M059J (cell line): ENCODE results near the gene CELSR3. TPM values are rescaled to one million over a fixed set of nuclear protein-coding genes. Genes with fewer than 3 reads are reported as not detected.
A peak's percentile ranks its signal among the peaks of the same experiment; 100 is the strongest.

ENCODE experiments used
- DNase-seq: peaks from one replicate; pipeline ENCODE4 v3.0.0-alpha.2; 2012; ENCODE audit warnings: low read depth
- total RNA-seq: library from RNA; depleted of rRNA; stranded (reverse); fragments of >200 nt; shearing (Covaris generic); gene quantifications from 2 replicates; pipeline ENCODE4 v1.2.3, GENCODE V29; 2014

Gene CELSR3
- total RNA-seq, 1 experiment from 2014 or later = 5.2 TPM

- no peak for DNase-seq
These were observed 1.1 kb downstream of the CELSR3 start for GRCh38 chr3:48661501-48662144.

GRCh38 chr3:48660800-48661400 lies 1.8 kb downstream of the CELSR3 start:
- DNase-seq = no peak

DNA sequence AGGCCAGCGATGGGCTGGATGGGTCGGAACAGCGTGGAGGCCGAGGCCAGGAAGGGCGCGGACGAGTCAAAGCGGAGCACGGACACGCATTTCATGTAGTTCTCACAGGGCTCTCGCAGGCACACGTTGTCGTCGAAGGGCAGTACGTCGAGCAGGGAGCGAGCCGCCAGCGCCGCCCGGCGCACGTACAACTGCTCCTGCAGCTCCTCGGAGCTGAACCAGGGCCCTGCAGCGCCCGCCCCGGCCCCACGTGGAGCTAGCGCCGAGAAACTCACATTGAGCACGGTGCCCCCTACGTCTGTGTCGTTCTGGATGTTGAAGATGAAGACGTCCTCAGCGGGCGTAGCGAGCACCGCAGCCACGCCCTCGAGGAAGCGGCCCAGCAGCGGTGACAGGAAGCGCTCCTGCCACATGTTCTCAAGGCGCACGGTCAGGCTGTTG lies 5.8 kb downstream of the CELSR3 start:
- no peak for DNase-seq

- no peak for DNase-seq
These were observed 6.4 kb downstream of the CELSR3 start for GRCh38 chr3:48656061-48656840.

DNA sequence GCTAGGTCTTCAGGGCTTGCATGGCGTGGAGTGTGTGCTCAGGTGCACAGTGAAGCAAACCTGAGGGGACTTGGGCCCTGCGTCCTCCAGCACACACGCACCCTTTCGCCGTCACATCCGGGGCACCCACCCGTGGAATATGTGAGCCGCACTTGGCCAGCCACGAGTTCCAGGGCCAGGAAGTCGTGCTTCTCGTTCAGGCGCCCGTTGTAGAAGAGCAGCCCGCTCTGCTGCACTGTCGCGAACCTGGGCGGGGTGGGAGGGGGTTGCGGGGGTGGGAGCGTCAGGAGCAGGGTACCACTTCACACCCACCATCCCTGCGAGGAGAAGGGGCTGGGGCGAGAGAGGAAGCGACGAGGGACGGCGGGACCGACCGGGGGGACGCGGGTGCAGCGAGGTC lies 7.1 kb downstream of the CELSR3 start:
- DNase-seq = no peak

DNA sequence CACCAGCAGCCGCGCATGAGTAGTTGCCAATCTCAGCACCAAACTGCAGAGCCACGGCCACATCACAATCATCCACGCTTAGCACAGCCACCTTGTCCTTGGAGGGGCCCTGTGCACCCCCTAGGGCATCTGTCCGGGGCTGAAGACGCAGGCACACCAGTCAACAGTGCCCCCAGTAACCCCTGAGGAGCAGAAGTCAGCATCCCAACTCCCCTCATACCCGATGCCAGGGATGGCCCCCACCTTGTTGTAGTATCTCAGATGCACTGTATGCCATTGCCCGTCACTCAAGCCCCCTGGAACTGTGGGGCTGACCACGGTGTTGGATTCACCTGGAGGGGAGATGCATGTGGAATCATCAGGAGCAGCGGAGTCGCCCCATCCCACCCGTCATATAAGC lies 7.6 kb downstream of the CELSR3 start:
- no peak for DNase-seq

DNA sequence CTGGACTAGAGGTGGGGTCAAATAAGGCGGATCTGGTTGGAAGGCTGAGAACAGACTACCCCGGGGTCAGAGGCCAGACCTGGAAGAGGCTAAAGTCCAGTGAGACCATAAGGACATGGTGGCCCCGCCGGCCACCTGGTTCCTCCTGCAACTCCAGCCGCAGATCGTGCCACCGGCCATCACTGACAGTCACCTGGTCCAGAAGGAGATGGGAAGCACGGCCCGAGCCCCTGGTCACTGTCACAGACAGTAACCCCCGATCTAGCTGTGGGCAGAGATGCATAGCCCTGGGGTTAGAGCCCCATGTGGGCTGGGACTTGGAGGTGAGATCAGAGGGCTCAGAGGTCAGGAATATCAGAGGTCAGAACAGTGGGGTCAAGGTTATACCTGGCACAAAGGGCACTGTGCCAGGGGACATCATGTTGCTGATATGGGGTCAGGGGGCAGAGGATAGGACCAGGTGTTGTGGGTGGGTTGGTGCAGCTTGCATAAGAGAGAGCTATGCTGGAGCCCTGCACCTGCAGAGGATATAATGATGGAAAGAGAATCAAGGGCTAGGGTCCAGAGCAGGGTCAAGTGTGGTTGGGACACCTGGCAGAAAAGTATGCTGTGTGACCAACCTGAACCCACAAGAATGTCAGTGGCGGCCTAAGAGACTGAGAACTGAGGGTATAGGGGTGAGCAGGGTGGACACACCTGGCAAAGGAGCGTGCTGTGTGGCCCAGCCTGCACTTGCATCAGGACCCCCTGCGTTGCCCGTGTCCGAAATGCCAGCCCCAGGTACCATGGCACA lies 9.6 kb downstream of the CELSR3 start:
- no peak for DNase-seq

- DNase-seq = no peak
These were observed 10.9 kb downstream of the CELSR3 start for GRCh38 chr3:48651771-48652170.

GRCh38 chr3:48650723-48651122 lies 12.0 kb downstream of the CELSR3 start:
- no peak for DNase-seq

GRCh38 chr3:48648188-48648850 lies 14.4 kb downstream of the CELSR3 start:
- DNase-seq = no peak

- no peak for DNase-seq
These were observed 15.0 kb downstream of the CELSR3 start for GRCh38 chr3:48647714-48648113.

DNA sequence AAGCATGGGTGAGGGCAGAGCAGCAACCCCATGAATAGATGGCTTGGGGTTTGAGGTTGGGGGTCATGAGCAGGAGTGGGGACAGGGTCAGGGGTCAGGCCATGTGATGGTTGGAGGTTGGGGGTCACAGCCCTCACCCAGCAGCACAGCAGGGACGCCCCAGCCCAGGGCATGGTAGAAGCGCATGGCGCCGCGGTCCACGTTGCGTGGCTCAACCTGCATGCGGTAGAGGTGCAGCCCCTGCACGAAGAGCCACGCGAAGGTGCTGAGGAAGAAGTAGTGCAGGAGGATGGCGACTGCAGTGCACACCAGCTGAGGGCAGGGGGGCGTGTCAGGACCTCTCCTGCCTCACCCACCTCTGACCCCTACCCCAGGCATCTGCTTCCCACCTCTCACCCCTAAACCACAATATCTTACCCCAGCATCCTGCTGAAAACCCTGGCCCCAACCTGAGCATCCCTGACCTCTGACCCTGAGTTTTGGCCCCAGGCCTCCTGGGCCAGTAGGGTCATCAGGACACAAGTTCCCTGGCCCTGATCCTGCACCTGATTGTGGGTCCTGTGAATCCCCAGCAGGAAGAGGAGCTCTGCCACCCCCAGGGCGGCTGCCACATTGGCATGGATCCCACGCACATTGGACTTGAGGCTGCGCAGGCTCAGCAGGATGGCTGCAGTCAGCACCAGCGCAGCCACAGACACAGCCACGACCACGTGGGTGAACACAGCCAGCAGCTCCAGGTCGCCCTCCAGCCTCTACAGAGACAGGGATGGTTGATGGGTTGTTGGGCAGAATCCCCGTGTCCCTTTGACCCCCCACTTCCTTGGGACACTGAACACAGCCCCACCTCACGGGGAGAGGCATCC lies 17.6 kb downstream of the CELSR3 start:
- no peak for DNase-seq

- DNase-seq = no peak
These were observed 20.1 kb downstream of the CELSR3 start for GRCh38 chr3:48642605-48643004.

- DNase-seq = no peak
These were observed 21.3 kb downstream of the CELSR3 start for GRCh38 chr3:48641396-48641795.

GRCh38 chr3:48639944-48640606 lies 22.6 kb downstream of the CELSR3 start:
- DNase-seq = no peak

GRCh38 chr3:48637305-48637704 lies 25.4 kb downstream of the CELSR3 start:
- no peak for DNase-seq

DNA sequence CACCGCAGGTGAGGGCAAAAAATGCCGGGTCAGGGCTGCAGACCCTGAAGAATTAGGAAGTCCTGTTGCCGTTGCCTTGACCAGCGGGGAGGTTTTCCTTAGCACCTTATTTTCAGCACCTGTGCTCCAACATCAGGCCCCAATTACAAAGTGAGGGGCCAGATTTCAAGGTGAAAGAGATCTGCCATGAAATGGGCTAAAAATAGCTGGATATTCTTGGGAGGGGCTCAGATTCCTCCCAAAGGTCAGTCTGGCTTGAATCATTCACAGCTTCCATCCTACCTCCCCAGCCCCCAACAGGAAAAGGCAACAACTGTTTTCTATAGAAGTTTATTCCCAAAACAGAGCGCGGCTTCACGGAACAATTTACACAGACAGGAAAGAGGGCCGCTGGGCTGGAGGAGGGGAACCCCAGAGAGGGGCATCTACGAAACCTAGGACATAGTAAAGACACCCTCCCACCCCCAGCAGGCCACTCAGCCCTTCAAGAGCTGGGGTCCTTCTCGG lies 26.5 kb downstream of the CELSR3 start:
- no peak for DNase-seq

GRCh38 chr3:48635222-48636021 lies 27.3 kb downstream of the CELSR3 start, which contains the start of gene SLC26A6:
TSS of gene SLC26A6 (minus strand) at chr3:48635461. CDS start at chr3:48635393, 68 bp downstream.
- peak; percentile 93 for DNase-seq
